B cell (primary cell): Measurements from ENCODE around the gene RPS14.

Experiments
- EZH2 ChIP-seq: IDR thresholded peaks from 2 replicates; pipeline ENCODE4 v1.6.1; 2012; ENCODE audit warnings: borderline replicate concordance, low read depth, mild to moderate bottlenecking, moderate library complexity, low read length; ENCODE audit not compliant: insufficient read depth, poor library complexity, severe bottlenecking
- TF ChIP-seq, protein P1 (sequence below): fragments of 200-600 bp; IDR thresholded peaks from one replicate; pipeline ENCODE4 v1.8.0; 2022; ENCODE audit warnings: antibody characterized with exemption, mild to moderate bottlenecking

DNA sequence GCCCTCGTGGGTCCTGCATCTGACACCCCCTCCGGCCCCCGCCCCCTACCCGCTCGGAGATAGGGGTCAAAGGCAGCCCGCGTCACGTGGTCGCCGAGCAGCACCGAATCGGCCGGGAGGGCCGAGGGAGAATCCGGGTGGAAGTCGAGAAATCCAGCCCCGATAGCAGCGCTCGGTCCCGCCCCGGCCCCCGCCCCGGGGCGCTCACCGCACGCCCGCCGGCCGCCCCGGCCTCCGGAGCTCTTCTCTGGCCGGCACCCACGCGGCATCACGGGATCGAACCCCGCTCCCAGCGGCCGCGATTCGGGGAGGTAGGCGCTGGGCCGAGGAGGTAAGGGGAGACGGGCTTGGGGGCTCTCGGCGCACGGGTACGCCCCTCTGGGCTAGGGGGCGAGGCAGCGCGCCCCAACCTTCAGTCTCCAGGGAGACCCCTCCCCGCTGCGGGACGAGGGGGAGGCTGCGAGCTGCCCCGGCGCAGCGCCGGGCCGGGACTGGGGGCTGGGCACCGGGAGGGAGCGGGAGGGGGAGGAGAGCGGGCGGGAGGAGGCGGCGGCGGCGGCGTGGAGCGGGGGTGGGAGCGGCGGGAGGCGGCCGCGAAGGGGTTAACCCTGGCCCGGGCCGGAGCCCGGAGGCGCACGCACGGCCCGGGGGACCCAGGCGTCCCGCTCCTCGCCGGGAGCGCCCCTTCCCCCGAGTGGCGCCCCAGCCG lies 36.3 kb upstream of the RPS14 start:
- TF ChIP-seq, protein P1, sequence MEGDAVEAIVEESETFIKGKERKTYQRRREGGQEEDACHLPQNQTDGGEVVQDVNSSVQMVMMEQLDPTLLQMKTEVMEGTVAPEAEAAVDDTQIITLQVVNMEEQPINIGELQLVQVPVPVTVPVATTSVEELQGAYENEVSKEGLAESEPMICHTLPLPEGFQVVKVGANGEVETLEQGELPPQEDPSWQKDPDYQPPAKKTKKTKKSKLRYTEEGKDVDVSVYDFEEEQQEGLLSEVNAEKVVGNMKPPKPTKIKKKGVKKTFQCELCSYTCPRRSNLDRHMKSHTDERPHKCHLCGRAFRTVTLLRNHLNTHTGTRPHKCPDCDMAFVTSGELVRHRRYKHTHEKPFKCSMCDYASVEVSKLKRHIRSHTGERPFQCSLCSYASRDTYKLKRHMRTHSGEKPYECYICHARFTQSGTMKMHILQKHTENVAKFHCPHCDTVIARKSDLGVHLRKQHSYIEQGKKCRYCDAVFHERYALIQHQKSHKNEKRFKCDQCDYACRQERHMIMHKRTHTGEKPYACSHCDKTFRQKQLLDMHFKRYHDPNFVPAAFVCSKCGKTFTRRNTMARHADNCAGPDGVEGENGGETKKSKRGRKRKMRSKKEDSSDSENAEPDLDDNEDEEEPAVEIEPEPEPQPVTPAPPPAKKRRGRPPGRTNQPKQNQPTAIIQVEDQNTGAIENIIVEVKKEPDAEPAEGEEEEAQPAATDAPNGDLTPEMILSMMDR, result no peak
- TF ChIP-seq EZH2, result no peak
